Stimulated activated naive CD8-positive, alpha-beta T cell treated with anti-CD3 and anti-CD28 coated beads, Interleukin-15, amount 100 ng/mL, for 72 hours (primary cell): ENCODE results near the gene ZDHHC20.
A peak's percentile ranks its signal among the peaks of the same experiment; 100 is the strongest.

ENCODE experiments used
- ATAC-seq: fragments of 150-1000 bp; cut with Tn5 transposase; 2 replicates; pipeline ENCODE4 v1.10.0; 2021; ENCODE audit warnings: mild to moderate bottlenecking, moderate library complexity
- DNase-seq, 2 donors: peaks; one replicate each; pipeline ENCODE4 v3.0.0; 2021 to 2022
- H3K27ac Mint-ChIP-seq, 2 donors: one replicate each; pipeline ENCODE4 v1.8.0; 2022; ENCODE audit warnings: mild to moderate bottlenecking in 2 of 2, mixed read lengths in 2 of 2, moderate library complexity in 2 of 2
- H3K27me3 Mint-ChIP-seq: one replicate; pipeline ENCODE4 v1.8.0; 2022; ENCODE audit warnings: mixed read lengths
- H3K4me1 Mint-ChIP-seq: one replicate; pipeline ENCODE4 v1.8.0; 2022; ENCODE audit warnings: mild to moderate bottlenecking, mixed read lengths
- H3K4me3 Mint-ChIP-seq, 2 donors: one replicate each; pipeline ENCODE4 v1.8.0; 2022; ENCODE audit warnings: mild to moderate bottlenecking in 2 of 2, mixed read lengths in 2 of 2, moderate library complexity in 1 of 2
- H3K9me3 Mint-ChIP-seq, 2 donors: one replicate each; pipeline ENCODE4 v1.8.0; 2022; ENCODE audit warnings: mixed read lengths in 2 of 2

ZDHHC20 gene

GRCh38 chr13:21458813-21459701 lies at the start of gene ZDHHC20:
Gene ZDHHC20 (minus strand): TSS chr13:21459303. CDS start chr13:21459171, 132 bp downstream.
- Mint-ChIP-seq H3K4me1 (peaks cover 37% of the 10 kb centered on the region), H3K9me3 (peaks cover 0 to 4% of the 10 kb centered on the region in 2 donors), H3K4me3 (peak within 1 kb of the TSS; percentile 89 to 96), H3K27me3 (no peaks in the 10 kb centered on the region), H3K27ac (peak within 1 kb of the TSS; percentile 93 to 98)
- ATAC-seq: peak; percentile 90
- DNase-seq: peak; percentile 87 to 90

- ATAC-seq (no peak), DNase-seq (no peak)
- H3K27ac Mint-ChIP-seq: no peak overlapping the region
- no peaks in the 10 kb centered on the region for H3K27me3 Mint-ChIP-seq
- H3K4me1 Mint-ChIP-seq: no peaks in the 10 kb centered on the region
- no peaks in the 10 kb centered on the region for H3K9me3 Mint-ChIP-seq
- no peak overlapping the region for H3K4me3 Mint-ChIP-seq
Observed at GRCh38 chr13:21504379-21504778, 45.3 kb upstream of the ZDHHC20 start.

- ATAC-seq (no peak), DNase-seq (no peak)
- H3K27ac Mint-ChIP-seq: no peak overlapping the region
- no peaks in the 10 kb centered on the region for H3K9me3 Mint-ChIP-seq
- no peaks in the 10 kb centered on the region for H3K4me1 Mint-ChIP-seq
- no peak overlapping the region for H3K4me3 Mint-ChIP-seq
- H3K27me3 Mint-ChIP-seq: no peaks in the 10 kb centered on the region
Observed at GRCh38 chr13:21501686-21502085, 42.6 kb upstream of the ZDHHC20 start.

- peaks cover 17 to 32% of the 10 kb centered on the region in 2 donors for H3K9me3 Mint-ChIP-seq
Observed at GRCh38 chr13:21486322-21486721, 27.2 kb upstream of the ZDHHC20 start.

GRCh38 chr13:21483748-21484147 lies 24.6 kb upstream of the ZDHHC20 start:
- DNase-seq: no peak
- no peak for ATAC-seq
- H3K4me1 Mint-ChIP-seq: no peaks in the 10 kb centered on the region
- peaks cover 10 to 17% of the 10 kb centered on the region in 2 donors for H3K9me3 Mint-ChIP-seq
- no peak overlapping the region for H3K27ac Mint-ChIP-seq
- H3K27me3 Mint-ChIP-seq: no peaks in the 10 kb centered on the region
- no peak overlapping the region for H3K4me3 Mint-ChIP-seq

More at GRCh38 chr13:21486322-21486721, 27.2 kb upstream of the ZDHHC20 start:
- no peak for DNase-seq
- no peaks in the 10 kb centered on the region for H3K27me3 Mint-ChIP-seq
- ATAC-seq: no peak
- no peaks in the 10 kb centered on the region for H3K4me1 Mint-ChIP-seq
- H3K27ac Mint-ChIP-seq: no peak overlapping the region
- H3K4me3 Mint-ChIP-seq: no peak overlapping the region

GRCh38 chr13:21481359-21481758 lies 22.3 kb upstream of the ZDHHC20 start:
- DNase-seq (no peak), ATAC-seq (no peak)
- Mint-ChIP-seq H3K4me3 (no peak overlapping the region), H3K9me3 (peaks cover 5 to 6% of the 10 kb centered on the region in 2 donors), H3K27ac (no peak overlapping the region), H3K27me3 (no peaks in the 10 kb centered on the region), H3K4me1 (peaks cover 8% of the 10 kb centered on the region)

GRCh38 chr13:21478881-21479808 lies 20.0 kb upstream of the ZDHHC20 start:
- Mint-ChIP-seq H3K9me3 (no peaks in the 10 kb centered on the region), H3K27ac (no peak overlapping the region), H3K27me3 (no peaks in the 10 kb centered on the region), H3K4me1 (peaks cover 8% of the 10 kb centered on the region), H3K4me3 (peak overlapping the region; percentile 10 to 47)
- ATAC-seq (peak; percentile 53), DNase-seq (peak; percentile 26 to 43)

GRCh38 chr13:21476893-21477472 lies 17.9 kb upstream of the ZDHHC20 start:
- Mint-ChIP-seq H3K9me3 (peaks cover 0 to 3% of the 10 kb centered on the region in 2 donors), H3K4me1 (peaks cover 8% of the 10 kb centered on the region), H3K27ac (peak overlapping the region; percentile 86 to 88), H3K27me3 (no peaks in the 10 kb centered on the region), H3K4me3 (peak overlapping the region; percentile 86 to 90)
- DNase-seq (peak; percentile 81 to 86), ATAC-seq (peak; percentile 94)

- H3K9me3 Mint-ChIP-seq: peaks cover 7 to 15% of the 10 kb centered on the region in 2 donors
- no peak for ATAC-seq
- DNase-seq: no peak
- no peak overlapping the region for H3K27ac Mint-ChIP-seq
- H3K4me1 Mint-ChIP-seq: peaks cover 8% of the 10 kb centered on the region
- no peaks in the 10 kb centered on the region for H3K27me3 Mint-ChIP-seq
- H3K4me3 Mint-ChIP-seq: no peak overlapping the region
Observed at GRCh38 chr13:21475115-21475514, 16.0 kb upstream of the ZDHHC20 start.

- Mint-ChIP-seq H3K4me1 (no peaks in the 10 kb centered on the region), H3K9me3 (peaks cover 15% of the 10 kb centered on the region in 2 donors), H3K4me3 (no peak overlapping the region), H3K27ac (no peak overlapping the region), H3K27me3 (no peaks in the 10 kb centered on the region)
- DNase-seq (no peak), ATAC-seq (no peak)
Observed at GRCh38 chr13:21470785-21471184, 11.7 kb upstream of the ZDHHC20 start.

- Mint-ChIP-seq H3K27me3 (no peaks in the 10 kb centered on the region), H3K4me1 (no peaks in the 10 kb centered on the region), H3K4me3 (no peak overlapping the region), H3K27ac (no peak overlapping the region), H3K9me3 (peaks cover 8 to 15% of the 10 kb centered on the region in 2 donors)
- DNase-seq (no peak), ATAC-seq (no peak)
Observed at GRCh38 chr13:21466527-21466926, 7.4 kb upstream of the ZDHHC20 start.

GRCh38 chr13:21465710-21466160 lies 6.6 kb upstream of the ZDHHC20 start:
- DNase-seq (no peak), ATAC-seq (no peak)
- H3K9me3 Mint-ChIP-seq: peaks cover 3 to 11% of the 10 kb centered on the region in 2 donors
- peak overlapping the region; percentile 41 to 55 for H3K27ac Mint-ChIP-seq
- no peaks in the 10 kb centered on the region for H3K4me1 Mint-ChIP-seq
- no peaks in the 10 kb centered on the region for H3K27me3 Mint-ChIP-seq
- no peak overlapping the region for H3K4me3 Mint-ChIP-seq

GRCh38 chr13:21463424-21463823 lies 4.3 kb upstream of the ZDHHC20 start:
- DNase-seq (no peak), ATAC-seq (no peak)
- Mint-ChIP-seq H3K4me1 (peaks cover 11% of the 10 kb centered on the region), H3K9me3 (no peaks in the 10 kb centered on the region), H3K4me3 (no peak overlapping the region), H3K27ac (no peak overlapping the region), H3K27me3 (no peaks in the 10 kb centered on the region)

GRCh38 chr13:21461131-21461530 lies 2.0 kb upstream of the ZDHHC20 start:
- H3K4me1 Mint-ChIP-seq: peaks cover 30% of the 10 kb centered on the region
- H3K4me3 Mint-ChIP-seq: no peak overlapping the region
- ATAC-seq (no peak), DNase-seq (no peak)
- H3K9me3 Mint-ChIP-seq: no peaks in the 10 kb centered on the region
- no peaks in the 10 kb centered on the region for H3K27me3 Mint-ChIP-seq
- no peak overlapping the region for H3K27ac Mint-ChIP-seq

- ATAC-seq (peak; percentile 47), DNase-seq (peak in 1 of 2 donors; percentile 59)
- Mint-ChIP-seq H3K9me3 (peaks cover 0 to 4% of the 10 kb centered on the region in 2 donors), H3K27me3 (no peaks in the 10 kb centered on the region), H3K4me3 (peak overlapping the region; percentile 89 to 96), H3K27ac (peak overlapping the region; percentile 93 to 98), H3K4me1 (peaks cover 41% of the 10 kb centered on the region)
Observed at GRCh38 chr13:21458451-21458812, 671 bp downstream of the ZDHHC20 start.
